GM10248 (cell line): ENCODE data around the gene CHMP2B.

Source experiments
- CTCF ChIA-PET: fragments of 300-600 bp; sonication (Branson Sonifier 250); formaldehyde crosslinking; extraction: SDS; loops from one replicate; lab custom pipeline; 2021; ENCODE audit warnings: antibody characterized with exemption; lab: Yijun Ruan, JAX
- POLR2A ChIA-PET: fragments of 350-650 bp; sonication (Branson Sonifier 250); formaldehyde crosslinking; extraction: SDS; loops from one replicate; lab custom pipeline; 2020; ENCODE audit warnings: antibody characterized with exemption; lab: Yijun Ruan, JAX
- DNase-seq: peaks from one replicate; pipeline ENCODE4 v3.0.0; 2012; ENCODE audit errors: extremely low spot score
- CTCF ChIP-seq: IDR thresholded peaks from 2 replicates; pipeline ENCODE4 v1.5.1; 2012; ENCODE audit warnings: mild to moderate bottlenecking, low read depth; ENCODE audit errors: extremely low read depth, missing control alignments, control extremely low read depth

CHMP2B gene

GRCh38 chr3:87261925-87262324 is 34.8 kb downstream of the CHMP2B start:
- ChIA-PET CTCF (interaction anchor here (0.8 to 4.5 kb wide), 5 partner anchors 9 to 749 kb away, joined by 3 to 49 read pairs (median 11); no protein-coding TSS in a partner anchor), POLR2A (no interaction called here)
- no peak for TF ChIP-seq CTCF
- no peak for DNase-seq

GRCh38 chr3:87267953-87268645 is 41.0 kb downstream of the CHMP2B start:
- DNase-seq, result no peak
- no peak for TF ChIP-seq CTCF
- ChIA-PET CTCF (interaction anchor here (1.6 to 2.3 kb wide), 2 partner anchors 9 to 17 kb away, joined by 4 to 8 read pairs; no protein-coding TSS in a partner anchor), POLR2A (no interaction called here)

GRCh38 chr3:87268646-87269211 is 41.6 kb downstream of the CHMP2B start:
- ChIA-PET POLR2A (no interaction called here), CTCF (interaction anchor here (1.6 to 2.3 kb wide), 2 partner anchors 9 to 17 kb away, joined by 4 to 8 read pairs; no protein-coding TSS in a partner anchor)
- no peak for TF ChIP-seq CTCF
- DNase-seq, result no peak

- CTCF ChIA-PET, result interaction anchor here (2.7 kb wide), 1 partner anchor 9 kb away, joined by 27 read pairs; no protein-coding TSS in a partner anchor
- POLR2A ChIA-PET, result no interaction called here
- DNase-seq, result no peak
- no peak for TF ChIP-seq CTCF
These were observed 42.6 kb downstream of the CHMP2B start for GRCh38 chr3:87269723-87270122.

GRCh38 chr3:87270908-87271700 is 44.0 kb downstream of the CHMP2B start:
- CTCF ChIA-PET, result interaction anchor here (1.3 to 2.7 kb wide), 2 partner anchors 11 kb away, joined by 4 to 27 read pairs; no protein-coding TSS in a partner anchor
- POLR2A ChIA-PET, result no interaction called here
- TF ChIP-seq CTCF, result no peak
- no peak for DNase-seq

- TF ChIP-seq CTCF, result no peak
- POLR2A ChIA-PET, result no interaction called here
- peak; percentile 15 for DNase-seq
- CTCF ChIA-PET, result interaction anchor here (1.0 kb wide), 1 partner anchor 12 kb away, joined by 4 read pairs; no protein-coding TSS in a partner anchor
These were observed 45.7 kb downstream of the CHMP2B start for GRCh38 chr3:87272718-87273341.
